ENCODE results near the gene MAK.
"Not testable (repeated sequence)": the region's sequence is repeated elsewhere in the genome, so short reads cannot be mapped to it uniquely, and the experiment has no call there.

Gene MAK

DNA sequence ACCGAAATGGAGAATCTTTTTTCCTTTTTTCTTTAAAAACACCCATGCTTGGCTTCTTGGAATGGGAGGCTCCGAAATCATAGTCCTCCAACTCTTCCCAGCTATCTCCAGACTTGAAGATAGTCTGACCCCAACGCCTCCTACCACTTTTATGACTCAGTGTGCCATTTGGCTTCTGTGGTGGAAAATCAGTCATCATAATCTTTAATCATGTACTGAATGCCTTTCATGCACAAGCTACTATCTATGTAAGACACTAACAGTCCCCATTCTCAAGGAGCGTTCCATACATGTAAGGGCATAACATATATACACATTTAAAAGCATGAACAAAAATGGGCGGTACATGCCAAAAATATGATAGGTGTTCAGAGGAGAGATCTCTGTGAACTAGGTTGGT lies 46.7 kb downstream of the MAK start:
- no peak for DNase-seq (ENCODE audit: low read depth)

DNA sequence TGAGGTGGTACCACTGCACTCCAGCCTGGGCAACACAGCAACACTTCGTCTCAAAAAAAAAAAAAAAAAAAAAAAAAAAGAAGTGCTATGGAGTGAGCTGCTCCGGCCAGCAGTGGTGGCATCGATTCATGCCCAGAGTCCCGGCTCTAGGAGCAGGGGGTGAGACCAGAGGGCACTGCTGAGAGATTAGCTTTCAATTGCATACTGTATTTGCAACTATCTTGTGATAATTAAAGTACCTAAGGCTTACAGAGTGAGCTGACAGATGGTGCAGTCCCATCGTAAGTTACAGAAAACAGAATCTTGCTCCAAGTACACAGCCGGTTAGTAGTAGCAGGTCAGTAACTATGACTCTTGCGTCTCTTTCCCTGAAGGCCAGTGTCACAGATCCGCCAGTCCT lies 59.3 kb downstream of the MAK start:
- no peak for DNase-seq (ENCODE audit: low read depth)

DNA sequence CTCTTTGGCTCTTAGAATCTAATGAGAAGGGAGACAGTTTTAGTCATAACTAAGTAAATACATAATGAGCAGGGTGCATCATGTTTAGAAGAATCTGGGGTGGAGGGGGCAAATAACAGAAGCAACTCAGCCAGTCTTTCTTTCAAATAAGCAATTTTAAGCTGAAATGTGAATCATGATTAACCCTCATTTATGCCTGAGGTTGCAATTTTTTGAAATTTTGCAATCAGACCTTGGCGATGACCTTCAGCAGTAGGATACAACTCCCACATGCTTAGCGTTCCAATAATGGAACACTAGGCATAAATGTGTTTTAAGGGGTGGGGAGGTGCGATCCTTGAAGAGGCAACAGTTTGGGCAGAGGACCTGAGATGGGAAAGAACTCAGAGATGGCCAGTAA lies 60.1 kb downstream of the MAK start:
- DNase-seq (ENCODE audit: low read depth) = no peak

DNA sequence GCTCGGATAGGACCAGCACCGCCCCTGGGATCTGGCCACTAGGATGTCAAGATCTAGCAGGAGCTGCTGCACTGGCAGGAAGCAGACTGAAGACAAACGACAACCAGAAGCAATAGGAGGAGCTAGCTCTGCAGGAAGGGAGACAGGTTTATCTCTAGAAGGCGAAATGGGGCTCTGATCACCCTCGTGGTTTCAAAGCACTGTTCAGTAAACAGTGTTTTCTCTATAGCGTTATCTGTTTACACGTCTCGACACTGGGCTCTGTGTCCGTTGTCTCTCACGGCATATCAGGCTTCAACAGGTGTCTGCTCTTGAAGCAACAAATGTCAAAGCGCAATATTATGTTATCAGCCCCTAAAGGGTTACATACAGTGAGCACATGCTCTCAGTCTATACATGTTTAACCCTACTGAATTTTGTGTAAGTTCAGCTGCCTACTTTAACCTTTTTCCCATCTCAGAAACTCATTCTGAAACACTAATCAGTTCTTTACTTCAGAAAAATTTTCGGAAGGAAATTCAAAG lies 66.9 kb downstream of the MAK start:
- DNase-seq (ENCODE audit: low read depth) = no peak

DNA sequence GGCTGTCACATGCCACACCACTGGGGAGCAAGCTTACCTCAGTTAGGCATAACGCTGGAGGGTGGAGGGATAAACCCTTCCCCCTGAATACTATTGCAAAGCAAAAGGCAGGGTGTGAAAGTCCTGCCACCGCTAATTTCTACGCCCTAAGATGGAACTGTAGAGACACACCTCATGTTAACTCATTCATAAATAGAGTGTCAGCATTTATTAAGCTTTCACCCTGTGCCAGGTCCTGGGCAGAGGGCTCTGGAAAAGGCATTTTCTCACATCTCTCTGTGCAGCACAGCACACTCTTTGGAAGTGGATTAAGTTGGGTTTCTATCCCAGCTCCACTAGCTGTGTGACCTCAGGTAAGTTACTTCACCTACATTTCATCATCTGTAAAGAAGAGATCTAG lies 68.9 kb downstream of the MAK start:
- no peak for DNase-seq (ENCODE audit: low read depth)

DNA sequence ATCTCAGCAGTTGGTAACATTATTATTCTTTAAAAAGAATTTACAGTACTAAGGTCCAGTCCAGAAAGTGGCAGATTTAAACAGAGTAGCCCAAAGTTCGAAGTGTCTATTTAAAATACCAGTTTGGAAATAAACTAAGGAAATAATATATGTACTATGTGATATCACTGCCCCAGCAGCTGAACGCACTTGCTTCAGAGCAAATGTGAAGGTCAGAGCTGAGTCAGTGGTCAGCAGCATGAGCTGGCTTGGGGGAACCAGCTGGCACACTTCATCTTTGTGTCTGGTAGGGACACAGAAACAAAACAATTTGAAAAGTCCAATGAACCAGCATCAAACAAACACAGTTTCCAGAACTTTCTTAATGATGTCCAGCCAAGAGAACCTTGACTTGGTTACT lies 75.3 kb downstream of the MAK start:
- DNase-seq (ENCODE audit: low read depth) = peak; percentile 14

DNA sequence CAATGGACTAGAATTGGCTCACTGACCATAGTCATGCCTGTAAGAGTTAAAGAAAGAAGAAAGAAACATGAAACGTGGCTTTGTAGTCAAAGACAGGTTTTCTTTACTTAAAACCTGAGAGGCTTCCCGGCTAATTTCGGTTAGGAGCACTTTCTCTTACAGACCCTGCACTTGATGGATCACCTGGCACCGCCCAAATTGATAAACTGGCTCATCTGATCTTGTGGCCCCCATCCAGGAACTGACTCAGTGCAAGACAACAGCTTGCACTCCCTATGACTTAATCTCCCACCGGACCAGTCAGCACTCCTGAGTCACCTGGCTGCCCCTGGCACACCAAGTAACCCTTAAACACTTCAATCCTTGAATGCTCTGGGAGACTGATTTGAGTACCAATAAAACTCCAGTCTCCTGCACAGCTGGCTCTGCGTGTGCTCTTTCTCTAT lies 78.4 kb downstream of the MAK start:
- peak; percentile 16 for DNase-seq (ENCODE audit: low read depth)

DNA sequence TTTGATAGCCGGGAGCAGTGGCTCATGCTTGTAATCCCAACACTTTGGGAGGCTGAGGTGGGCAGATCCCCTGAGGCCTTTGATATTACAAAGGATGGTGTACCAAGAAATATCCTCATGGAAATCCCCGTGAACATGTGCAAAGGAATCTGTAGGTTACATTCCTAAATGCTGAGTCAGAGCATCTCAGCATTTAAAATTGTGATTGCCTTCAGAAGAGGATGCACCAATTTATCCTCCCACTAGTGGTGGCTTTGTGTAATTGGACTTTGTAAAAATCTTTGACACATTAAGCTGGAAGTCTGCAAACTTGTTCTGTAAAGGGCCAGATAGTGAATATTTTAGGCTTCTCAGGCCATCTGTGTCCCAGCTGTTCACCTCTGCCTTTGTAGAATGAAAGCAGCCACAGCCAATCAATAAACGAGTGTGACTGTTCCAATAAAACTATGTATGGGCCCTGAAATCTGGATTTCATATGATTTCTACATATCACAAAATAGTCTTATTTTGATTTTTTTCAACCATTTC lies 79.0 kb downstream of the MAK start:
- DNase-seq (ENCODE audit: low read depth) = peak; percentile 69

DNA sequence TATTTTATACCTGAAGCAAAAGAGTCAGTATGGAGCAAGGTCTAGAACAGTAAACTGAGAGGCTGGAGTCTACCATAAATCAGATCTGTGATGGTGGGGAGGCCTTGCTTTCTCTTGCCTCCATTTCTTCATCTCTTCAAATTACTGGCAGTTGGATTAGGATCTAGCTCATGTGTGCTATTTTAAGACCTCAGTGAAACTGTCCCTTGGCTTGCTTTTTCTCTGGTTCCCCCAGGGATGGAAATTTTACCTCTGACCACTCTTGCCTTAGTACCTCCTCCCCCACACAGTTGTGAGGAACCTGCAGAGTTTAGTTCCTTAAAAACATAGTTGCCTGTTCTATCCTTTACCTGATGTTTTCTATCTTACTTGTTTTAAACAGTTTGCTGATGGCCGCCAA lies 82.3 kb downstream of the MAK start:
- no peak for DNase-seq (ENCODE audit: low read depth)

DNA sequence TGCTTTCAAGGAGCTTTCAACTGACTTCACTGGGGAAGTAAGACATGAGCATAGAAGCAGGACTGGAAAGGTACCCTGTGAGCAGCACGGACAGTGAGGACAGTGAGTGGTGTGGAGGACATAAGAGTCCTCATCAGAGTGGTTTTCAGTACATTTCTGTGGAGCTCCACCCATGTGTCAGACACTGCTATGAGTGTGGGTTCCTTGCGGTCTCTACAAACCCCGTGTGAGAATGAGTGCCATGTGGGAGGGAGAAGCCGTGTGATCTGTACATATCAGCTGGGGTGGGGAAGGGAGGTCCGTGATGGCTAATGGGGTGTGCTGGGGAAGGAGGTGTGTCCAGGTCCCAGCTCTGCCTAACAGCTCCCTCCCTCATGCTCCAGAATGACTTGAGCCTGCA lies 86.6 kb downstream of the MAK start:
- DNase-seq (ENCODE audit: low read depth) = not testable (repeated sequence)

DNA sequence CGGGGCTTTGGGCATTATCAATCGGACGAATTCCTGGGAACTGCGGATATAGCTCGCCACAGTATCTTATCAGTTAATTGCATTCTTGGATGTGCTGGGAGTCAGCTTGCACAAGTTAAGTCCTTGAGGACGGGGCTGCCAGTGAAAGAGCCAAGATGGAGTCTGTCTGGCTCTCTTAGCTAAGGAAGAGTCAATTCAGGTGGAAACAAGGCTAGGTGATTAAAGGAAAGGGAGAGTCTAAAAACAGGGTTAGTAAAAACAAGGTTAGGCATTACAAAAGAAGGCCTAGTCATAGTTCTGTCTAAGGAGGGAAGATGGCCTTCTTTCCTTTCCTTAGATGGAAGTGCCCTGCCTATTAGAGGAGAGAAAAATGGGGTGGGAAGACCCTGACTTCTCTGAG lies 87.8 kb downstream of the MAK start:
- DNase-seq (ENCODE audit: low read depth) = not testable (repeated sequence)

DNA sequence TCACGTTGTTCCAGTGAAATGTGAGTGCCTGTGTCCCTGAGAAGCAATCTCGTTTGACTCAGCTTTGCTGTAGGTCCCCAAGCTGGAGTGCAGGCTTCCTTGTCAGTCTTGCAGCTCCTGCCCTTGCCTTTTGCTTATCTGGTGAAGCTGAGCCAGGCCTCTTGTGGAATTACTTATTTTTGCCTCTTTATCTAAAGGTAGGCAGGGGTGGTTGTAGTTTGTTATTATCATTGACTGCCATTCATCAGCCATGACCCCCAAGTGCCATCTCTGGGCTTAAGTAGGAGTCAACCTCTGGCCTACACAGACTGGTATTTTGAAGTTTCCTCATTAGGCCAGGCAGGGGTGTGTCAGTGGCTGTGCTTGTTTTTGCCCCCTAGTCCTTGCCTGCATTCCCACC lies 88.6 kb downstream of the MAK start:
- no peak for DNase-seq (ENCODE audit: low read depth)

DNA sequence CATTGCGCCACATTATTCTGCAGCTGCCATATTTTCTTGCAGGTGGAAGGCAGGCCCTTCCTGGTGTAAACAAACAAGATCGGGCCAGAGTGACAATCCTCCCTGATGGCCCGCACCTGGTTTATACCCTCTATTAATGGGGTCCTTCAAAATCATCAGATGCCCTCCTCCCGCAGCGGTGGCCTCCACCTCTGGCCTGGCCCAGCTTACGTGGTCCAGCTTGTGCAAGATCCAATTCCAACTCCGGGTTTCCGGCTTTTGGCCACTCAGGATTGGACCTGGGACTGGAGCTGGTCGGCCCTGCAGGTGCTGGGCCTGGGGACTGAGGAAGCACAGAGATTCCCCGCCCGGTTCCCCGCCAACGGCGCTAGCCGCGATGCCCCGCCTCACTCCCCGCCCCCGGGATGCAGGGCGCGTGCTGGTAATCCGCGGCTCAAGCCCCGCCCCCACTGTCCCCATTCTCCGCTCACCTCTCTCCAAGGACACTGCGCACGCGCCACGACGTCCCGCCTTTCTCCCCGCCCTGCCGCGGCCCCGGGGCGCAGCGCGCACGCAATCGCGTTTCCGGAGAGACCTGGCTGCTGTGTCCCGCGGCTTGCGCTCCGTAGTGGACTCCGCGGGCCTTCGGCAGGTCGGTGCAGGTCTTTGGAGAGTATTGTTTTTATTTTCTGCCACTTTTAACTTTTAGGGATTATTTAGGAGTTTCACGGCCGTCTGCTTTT lies 90.9 kb downstream of the MAK start, which contains the start of gene TMEM14B:
TSS of gene TMEM14B (plus strand) at position 555 of the 722 bp plus-strand sequence. CDS start 1,441 bp downstream, outside the sequence.
- DNase-seq (ENCODE audit: low read depth) = peak; percentile 95

DNA sequence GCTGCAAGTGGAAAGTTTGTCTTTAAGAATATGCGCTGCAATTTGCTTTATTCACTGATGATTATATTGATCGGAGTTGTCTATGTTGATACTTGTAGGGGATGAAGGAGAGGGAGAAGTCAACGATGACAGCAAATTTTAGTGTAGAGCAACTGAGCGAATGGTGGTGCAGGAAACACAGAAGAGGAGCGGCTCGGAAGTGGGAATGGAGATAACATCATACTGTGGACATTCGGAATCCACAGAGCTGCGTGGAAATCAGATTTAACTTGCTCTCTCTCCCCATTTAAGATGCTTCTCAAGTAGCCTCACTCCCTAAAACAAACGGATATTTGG lies 91.5 kb downstream of the MAK start:
- DNase-seq (ENCODE audit: low read depth) = no peak

DNA sequence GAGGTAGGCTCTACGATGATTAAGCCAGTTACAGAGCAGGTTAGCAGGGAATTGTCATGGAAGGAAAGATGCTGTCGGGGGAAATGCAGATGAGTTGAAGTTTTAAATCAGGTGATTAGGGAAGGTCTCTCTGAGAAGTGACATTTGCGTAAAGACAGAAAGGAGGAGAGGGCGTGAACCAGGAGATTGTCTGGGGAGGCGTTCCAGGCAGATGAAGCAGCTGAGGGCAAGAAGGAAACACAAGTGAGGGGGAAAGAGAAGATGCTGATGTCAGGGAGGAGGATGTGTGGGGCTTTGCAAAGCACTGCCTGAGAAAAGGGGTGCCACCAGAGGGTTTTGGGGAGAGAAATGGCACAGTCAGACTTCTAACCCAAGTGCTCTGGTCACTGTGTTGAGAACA lies 93.2 kb downstream of the MAK start:
- DNase-seq (ENCODE audit: low read depth) = no peak

DNA sequence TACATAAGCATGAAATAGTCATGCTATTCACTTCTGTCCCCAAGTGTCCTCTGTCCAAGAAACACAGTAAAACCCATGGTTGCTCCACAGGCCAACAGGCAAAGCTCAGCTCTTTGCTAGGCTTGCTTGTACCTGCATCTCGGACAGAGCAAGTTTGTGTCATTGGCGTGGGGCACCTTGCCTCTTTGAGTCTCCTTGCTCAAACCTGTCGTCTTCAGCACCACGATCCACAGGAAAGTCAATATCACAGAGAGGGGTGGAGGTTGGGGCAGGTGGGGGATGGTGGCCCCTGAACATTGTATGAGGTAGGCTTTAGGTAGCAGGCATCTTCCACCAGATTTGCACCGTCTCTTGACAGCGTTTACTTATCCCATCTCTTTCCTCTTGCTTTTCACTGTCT lies 94.8 kb downstream of the MAK start:
- no peak for DNase-seq (ENCODE audit: low read depth)

DNA sequence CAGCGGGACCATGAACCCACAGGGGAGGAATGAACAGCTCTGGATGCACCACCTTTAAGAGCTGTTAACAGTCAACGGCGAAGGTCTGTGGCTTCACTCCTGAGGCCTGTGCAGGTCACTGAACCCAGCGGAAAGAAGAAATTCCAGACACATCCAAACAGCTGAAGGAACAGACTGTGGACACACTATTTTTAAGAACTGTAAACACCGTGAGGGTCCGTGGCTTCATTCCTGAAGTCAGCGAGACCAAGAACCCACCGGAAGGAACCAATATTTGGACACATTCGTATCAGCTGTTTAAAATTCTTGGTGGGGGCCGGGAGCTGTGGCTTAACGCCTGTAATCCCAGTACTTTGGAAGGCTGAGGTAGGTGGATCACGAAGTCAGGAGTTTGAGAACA lies 96.1 kb downstream of the MAK start:
- DNase-seq (ENCODE audit: low read depth) = no peak

DNA sequence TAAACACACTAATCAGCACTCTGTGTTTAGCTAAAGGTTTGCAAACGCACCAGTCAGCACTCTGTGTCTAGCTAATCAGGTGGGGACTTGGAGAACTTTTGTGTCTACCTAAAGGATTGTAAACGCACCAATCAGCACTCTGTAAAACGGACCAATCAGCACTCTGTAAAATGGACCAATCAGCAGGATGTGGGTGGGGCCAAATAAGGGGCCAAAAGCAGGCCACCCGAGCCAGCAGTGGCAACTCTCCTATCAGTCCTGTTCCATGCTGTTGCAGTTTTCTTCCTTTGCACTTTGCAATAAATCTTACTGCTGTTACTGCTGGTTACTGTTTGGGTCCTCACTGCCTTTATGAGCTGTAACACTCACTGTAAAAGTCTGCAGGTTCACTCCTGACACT lies 96.7 kb downstream of the MAK start:
- not testable (repeated sequence) for DNase-seq (ENCODE audit: low read depth)

DNA sequence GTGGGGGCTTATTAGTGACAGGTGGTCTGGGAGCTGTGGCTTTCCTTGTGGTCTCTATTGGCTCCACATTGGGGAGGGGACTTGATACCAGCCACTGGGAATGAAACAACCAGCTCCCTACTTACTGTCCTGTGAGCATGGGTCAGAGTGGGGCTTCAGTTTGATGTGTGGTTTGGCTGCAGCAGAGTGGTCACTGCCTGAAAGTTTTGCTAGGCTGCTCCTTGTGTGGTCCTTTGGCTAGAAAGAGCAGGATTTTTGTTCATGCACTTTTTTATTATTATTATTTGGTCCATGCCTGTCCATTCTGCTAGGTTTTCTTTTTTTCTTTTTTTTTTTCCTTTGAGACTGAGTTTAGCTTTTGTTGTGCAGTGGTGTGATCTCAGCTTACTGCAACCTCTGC lies 98.3 kb downstream of the MAK start:
- no peak for DNase-seq (ENCODE audit: low read depth)

DNA sequence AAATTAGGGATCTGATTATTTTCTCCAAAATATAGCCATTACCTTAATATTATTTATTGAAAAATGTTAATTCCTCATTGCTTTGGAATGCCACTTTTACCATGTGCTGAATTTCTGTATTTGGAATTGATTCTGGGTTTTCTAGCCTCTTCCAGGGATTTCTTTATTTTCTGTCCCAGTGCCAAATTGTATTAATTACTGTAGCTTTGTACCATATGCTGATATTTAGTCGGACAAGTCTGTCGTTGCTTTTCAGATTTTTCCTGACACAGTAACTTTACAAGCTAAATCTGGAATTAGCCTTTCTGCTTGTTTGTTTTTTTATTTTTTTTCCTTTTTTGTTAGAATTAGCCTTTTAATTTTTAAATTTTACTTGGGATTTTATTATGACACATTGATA lies 101.6 kb downstream of the MAK start:
- DNase-seq (ENCODE audit: low read depth) = no peak

DNA sequence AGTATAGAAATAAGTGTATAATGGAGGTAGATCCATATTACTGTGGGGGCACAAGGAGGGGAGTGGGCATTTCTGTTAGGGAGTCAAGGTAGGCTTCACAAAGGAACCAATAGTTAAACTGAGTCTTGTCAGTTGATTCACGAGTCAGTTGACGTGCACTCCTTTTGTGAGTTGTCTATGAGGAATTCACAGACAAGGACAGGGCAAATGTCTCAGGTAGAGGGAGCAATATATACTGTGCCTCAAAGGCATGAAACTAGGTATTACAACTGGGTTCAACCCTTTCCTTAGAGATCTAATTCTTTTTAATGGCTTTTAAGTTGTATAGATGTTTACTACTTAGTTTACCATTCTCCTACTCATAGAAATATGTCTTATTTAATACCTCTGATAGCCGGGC lies 104.5 kb downstream of the MAK start:
- no peak for DNase-seq (ENCODE audit: low read depth)

DNA sequence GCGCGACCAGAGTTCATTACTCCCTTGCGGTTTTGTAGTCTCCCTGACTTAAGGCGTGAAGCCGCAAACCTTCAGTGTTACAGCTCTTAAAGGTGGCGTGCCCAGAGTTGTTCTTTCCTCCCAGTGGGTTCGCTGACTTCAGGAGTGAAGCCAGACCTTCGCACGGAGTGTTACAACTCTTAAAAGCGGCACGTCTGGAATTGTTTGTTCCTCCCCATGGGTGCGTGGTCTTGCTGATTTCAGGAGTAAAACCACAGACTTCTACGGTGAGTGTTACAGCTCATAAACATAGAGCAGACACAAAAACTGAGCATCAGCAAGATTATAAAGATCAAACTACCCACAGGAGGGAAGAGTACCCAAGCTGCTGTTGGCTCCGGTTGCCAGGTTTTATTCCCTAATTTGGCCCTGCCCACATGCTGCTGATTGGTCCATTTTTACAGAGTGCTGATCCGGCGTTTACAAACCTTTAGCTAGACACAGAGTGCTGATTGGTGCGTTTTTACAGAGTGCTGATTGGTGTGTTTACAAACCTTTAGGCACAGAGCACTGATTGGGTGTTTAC lies 105.1 kb downstream of the MAK start:
- no peak for DNase-seq (ENCODE audit: low read depth)

DNA sequence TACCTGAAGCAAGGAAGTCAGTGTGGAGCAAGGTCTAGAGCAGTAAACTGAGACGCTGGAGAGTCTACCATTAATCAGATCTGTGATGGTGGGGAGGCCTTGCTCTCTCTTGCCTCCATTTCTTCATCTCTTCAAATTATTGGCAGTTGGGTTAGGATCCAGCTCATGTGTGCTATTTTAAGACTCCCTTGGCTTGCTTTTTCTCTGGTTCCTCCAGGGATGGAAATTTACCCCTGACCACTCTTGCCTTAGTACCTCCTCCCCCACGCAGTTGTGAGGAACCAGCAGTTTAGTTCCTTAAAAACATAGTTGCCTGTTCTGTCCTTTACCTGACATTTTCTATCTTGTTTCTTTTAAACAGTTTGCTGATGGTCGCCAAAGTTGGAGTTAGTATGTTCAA lies 108.1 kb downstream of the MAK start:
- no peak for DNase-seq (ENCODE audit: low read depth)

DNA sequence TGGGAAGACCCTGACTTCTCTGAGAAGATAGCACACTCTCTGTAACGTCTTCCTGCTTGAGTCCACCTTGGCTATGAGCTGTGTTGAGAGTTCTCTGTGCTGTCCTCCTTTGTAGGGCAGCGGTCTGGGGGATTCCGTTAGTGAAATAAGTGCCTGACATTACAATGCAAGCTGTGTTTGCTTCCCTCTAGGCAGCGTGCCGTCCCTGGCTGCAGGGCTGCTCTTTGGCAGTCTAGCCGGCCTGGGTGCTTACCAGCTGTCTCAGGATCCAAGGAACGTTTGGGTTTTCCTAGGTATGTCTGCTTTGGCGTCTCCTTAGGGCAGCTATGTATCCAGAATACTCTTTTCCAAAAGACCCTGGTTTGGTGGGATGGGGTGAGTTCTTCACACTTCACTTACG lies 112.6 kb downstream of the MAK start:
- no peak for DNase-seq (ENCODE audit: low read depth)

All from fibroblast of gingiva (primary cell).